Kidney (tissue), 14 donors: ENCODE data around the gene DPP6. TPM values are rescaled to one million over a fixed set of nuclear protein-coding genes. Genes with fewer than 3 reads are reported as not detected.

Experiments
- DNase-seq, 5 donors: peaks; one replicate each; pipeline ENCODE4 v3.0.0-alpha.2; 2013 to 2020
- FAIRE-seq: peaks from 2 replicates; lab custom pipeline; 2012; peaks lifted over from hg19 to GRCh38; lab: Jason Lieb, UNC
- H3K27ac ChIP-seq, 2 donors: one replicate each; pipeline ENCODE4 v1.7.0; 2013; ENCODE audit warnings: low read depth in 2 of 2, low read length in 2 of 2, inconsistent platforms in 1 of 2
- H3K27me3 ChIP-seq: one replicate; pipeline ENCODE4 v1.7.1; 2013; ENCODE audit warnings: low read length, inconsistent platforms; ENCODE audit not compliant: control insufficient read depth, insufficient read depth
- H3K36me3 ChIP-seq, 3 donors: one replicate each; pipeline versions ENCODE4 v1.7.0 to v1.7.1; 2013; ENCODE audit warnings: low read length in 3 of 3, control low read depth in 1 of 3, inconsistent platforms in 1 of 3; ENCODE audit not compliant: insufficient read depth in 3 of 3, control insufficient read depth in 2 of 3
- H3K4me1 ChIP-seq, 3 donors: one replicate each; pipeline versions ENCODE4 v1.7.0 to v1.7.1; 2013; ENCODE audit warnings: low read length in 3 of 3, inconsistent platforms in 1 of 3, low read depth in 1 of 3; ENCODE audit not compliant: control insufficient read depth in 2 of 3, insufficient read depth in 2 of 3
- H3K4me3 ChIP-seq, 3 donors: one replicate each; pipeline versions ENCODE4 v1.7.0 to v1.8.1; 2013; ENCODE audit warnings: low read length in 3 of 3, control low read depth in 1 of 3, inconsistent platforms in 1 of 3
- H3K9ac ChIP-seq, 3 donors: one replicate each; pipeline versions ENCODE4 v1.7.0 to v1.7.1; 2013; ENCODE audit warnings: low read length in 3 of 3, control low read depth in 1 of 3, inconsistent platforms in 1 of 3
- H3K9me3 ChIP-seq, 3 donors: one replicate each; pipeline versions ENCODE4 v1.7.0 to v1.7.1; 2013; ENCODE audit warnings: low read length in 3 of 3, control low read depth in 1 of 3, inconsistent platforms in 1 of 3; ENCODE audit not compliant: control insufficient read depth in 2 of 3, insufficient read depth in 1 of 3
- intact Hi-C: fragments of 100-400 bp; cut with DNase I; formaldehyde crosslinking; loops from one replicate; pipeline ENCODE4 v1.11.1; 2022
- polyA plus RNA-seq: library from polyadenylated mRNA; stranded (reverse); fragments of 350-450 nt; fragmentation: Illumina TruSeq; extraction: RNeasy Lipid Tissue Mini Kit (QIAGEN cat#74804); gene quantifications from one replicate; pipeline ENCODE4 v1.2.3, GENCODE V29; 2014; ENCODE audit warnings: low read depth, low replicate concordance; ENCODE audit not compliant: insufficient read depth
- total RNA-seq: library from RNA; stranded (reverse); fragmentation: NEBNext Ultra II Directional; extraction: Animal tissue kit (Norgen Biotek cat#: 25700); gene quantifications from one replicate; pipeline ENCODE4 v1.2.1, GENCODE V29; 2021
- TF ChIP-seq, protein P1 (sequence below): IDR thresholded peaks from 3 replicates; pipeline ENCODE4 v1.5.1; 2012; ENCODE audit warnings: mild to moderate bottlenecking, moderate library complexity, borderline replicate concordance; ENCODE audit not compliant: insufficient read depth; ENCODE audit errors: extremely low read depth
- donor health status: control.
- donor health status: control.
- donor health status: control.
- donor health status: control.
- donor health status: control.
- donor health status: DM: yes; HTN: yes; CAD: no.
- donor health status: Normal renal cell carcinoma (clear cell type).

The DPP6 gene
- total and polyA plus RNA-seq, 2 donors from 2014 or later = 1.8 to 6.9 TPM

GRCh38 chr7:154177584-154177983 is 125.4 kb downstream of the DPP6 start:
- no peak overlapping the region for H3K27ac ChIP-seq
- no peaks in the 10 kb centered on the region for H3K36me3 ChIP-seq
- H3K27me3 ChIP-seq = no peaks in the 10 kb centered on the region
- no peak overlapping the region for H3K4me3 ChIP-seq
- no peak overlapping the region for H3K9ac ChIP-seq
- intact Hi-C loops = no loop called here
- FAIRE-seq (no peak), DNase-seq (no peak)
- TF ChIP-seq, protein P1, sequence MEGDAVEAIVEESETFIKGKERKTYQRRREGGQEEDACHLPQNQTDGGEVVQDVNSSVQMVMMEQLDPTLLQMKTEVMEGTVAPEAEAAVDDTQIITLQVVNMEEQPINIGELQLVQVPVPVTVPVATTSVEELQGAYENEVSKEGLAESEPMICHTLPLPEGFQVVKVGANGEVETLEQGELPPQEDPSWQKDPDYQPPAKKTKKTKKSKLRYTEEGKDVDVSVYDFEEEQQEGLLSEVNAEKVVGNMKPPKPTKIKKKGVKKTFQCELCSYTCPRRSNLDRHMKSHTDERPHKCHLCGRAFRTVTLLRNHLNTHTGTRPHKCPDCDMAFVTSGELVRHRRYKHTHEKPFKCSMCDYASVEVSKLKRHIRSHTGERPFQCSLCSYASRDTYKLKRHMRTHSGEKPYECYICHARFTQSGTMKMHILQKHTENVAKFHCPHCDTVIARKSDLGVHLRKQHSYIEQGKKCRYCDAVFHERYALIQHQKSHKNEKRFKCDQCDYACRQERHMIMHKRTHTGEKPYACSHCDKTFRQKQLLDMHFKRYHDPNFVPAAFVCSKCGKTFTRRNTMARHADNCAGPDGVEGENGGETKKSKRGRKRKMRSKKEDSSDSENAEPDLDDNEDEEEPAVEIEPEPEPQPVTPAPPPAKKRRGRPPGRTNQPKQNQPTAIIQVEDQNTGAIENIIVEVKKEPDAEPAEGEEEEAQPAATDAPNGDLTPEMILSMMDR = no peak
- H3K4me1 ChIP-seq = no peaks in the 10 kb centered on the region
- H3K9me3 ChIP-seq = no peaks in the 10 kb centered on the region

DNA sequence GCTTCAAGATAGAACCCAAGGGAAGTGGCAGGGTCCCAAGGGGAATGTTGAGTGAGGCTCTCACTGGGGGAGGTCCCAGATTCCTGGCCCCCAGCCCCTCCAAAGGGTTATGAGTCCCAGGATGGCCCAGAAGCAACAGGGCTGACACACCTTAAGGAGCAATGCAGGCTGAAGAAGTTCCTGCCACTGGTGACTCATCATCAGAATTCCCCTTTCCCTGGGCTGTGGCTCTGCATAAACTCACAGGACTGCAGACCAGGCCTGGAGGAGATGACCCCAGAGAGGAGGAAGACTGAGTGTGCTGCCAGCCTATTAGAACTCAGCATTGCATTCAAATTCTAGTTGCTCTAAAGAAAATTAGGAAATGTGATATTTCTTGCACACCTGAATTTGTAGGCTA is 126.7 kb downstream of the DPP6 start:
- FAIRE-seq = no peak
- Histone ChIP-seq H3K9ac (no peak overlapping the region), H3K4me1 (no peaks in the 10 kb centered on the region), H3K36me3 (no peaks in the 10 kb centered on the region), H3K27ac (no peak overlapping the region), H3K9me3 (no peaks in the 10 kb centered on the region), H3K27me3 (no peaks in the 10 kb centered on the region), H3K4me3 (no peak overlapping the region)
- TF ChIP-seq, protein P1 = no peak
- no peak for DNase-seq
- intact Hi-C loops = no loop called here

GRCh38 chr7:154183482-154183881 is 131.3 kb downstream of the DPP6 start:
- H3K9ac ChIP-seq = no peak overlapping the region
- H3K36me3 ChIP-seq = no peaks in the 10 kb centered on the region
- no peaks in the 10 kb centered on the region for H3K9me3 ChIP-seq
- no peaks in the 10 kb centered on the region for H3K27me3 ChIP-seq
- TF ChIP-seq, protein P1 = no peak
- no peaks in the 10 kb centered on the region for H3K4me1 ChIP-seq
- DNase-seq (no peak), FAIRE-seq (no peak)
- intact Hi-C loops = no loop called here
- H3K27ac ChIP-seq = no peak overlapping the region
- no peak overlapping the region for H3K4me3 ChIP-seq

DNA sequence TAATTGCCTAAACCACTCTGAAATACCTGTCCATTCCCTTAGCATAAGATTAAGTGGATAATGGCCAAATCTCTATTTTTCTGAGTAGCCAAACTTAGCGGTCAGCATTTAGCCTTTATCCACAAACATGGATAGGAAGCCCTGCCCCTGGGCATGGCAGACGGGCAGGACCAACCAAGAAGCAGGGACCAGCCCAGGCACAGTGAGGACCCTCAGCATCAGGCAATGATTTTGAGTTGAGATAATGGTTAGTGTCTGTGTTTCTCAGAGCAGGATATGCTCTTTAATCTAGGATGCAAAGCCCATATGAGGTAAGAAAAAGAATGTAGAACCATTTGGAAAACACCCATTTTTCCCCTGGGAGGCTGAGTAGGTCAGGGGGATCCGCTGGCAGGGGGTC is 131.7 kb downstream of the DPP6 start:
- H3K9me3 ChIP-seq = no peaks in the 10 kb centered on the region
- no peak for FAIRE-seq
- no peaks in the 10 kb centered on the region for H3K27me3 ChIP-seq

More for the DNA sequence above, 131.7 kb downstream of the DPP6 start:
- H3K36me3 ChIP-seq = no peaks in the 10 kb centered on the region
- H3K9ac ChIP-seq = no peak overlapping the region
- H3K4me1 ChIP-seq = no peaks in the 10 kb centered on the region
- no peak overlapping the region for H3K27ac ChIP-seq
- no peak overlapping the region for H3K4me3 ChIP-seq
- TF ChIP-seq, protein P1 = no peak
- intact Hi-C loops = no loop called here
- DNase-seq = no peak
